ENCODE data around the gene NKAIN4. TPM values are rescaled to one million over a fixed set of nuclear protein-coding genes. Genes with fewer than 3 reads are reported as not detected.

NKAIN4 gene
- total RNA-seq, 1 experiment from 2014 or later, result not detected

GRCh38 chr20:63272105-63273058 lies 18.1 kb upstream of the NKAIN4 start, which contains the start of gene ARFGAP1:
ARFGAP1 (plus strand) TSS chr20:63272813; CDS start chr20:63275581, 2,768 bp downstream.
- Histone ChIP-seq H3K4me3 (ENCODE audit: low read length) (peak within 1 kb of the TSS; percentile 88), H3K9ac (ENCODE audit: low read length) (peak within 1 kb of the TSS; percentile 91), H3K9me2 (replicated peaks; ENCODE audit: low read length) (no peaks in the 10 kb centered on the region), H3K27me3 (ENCODE audit: low read length) (no peaks in the 10 kb centered on the region), H2AFZ (ENCODE audit: low read length) (peak within 1 kb of the TSS; percentile 65), H3F3A (ENCODE audit: low read length, unreplicated experiment) (no peaks in the 10 kb centered on the region), H3K79me2 (ENCODE audit: low read length) (peaks cover 55% of the 10 kb centered on the region), H3K4me1 (ENCODE audit: insufficient read depth, low read length) (peaks cover 13% of the 10 kb centered on the region; the same call in 1 of the 2 replicates), H3K4me2 (ENCODE audit: low read length) (peak within 1 kb of the TSS; percentile 83), H3K36me3 (ENCODE audit: low read depth, low read length) (peaks cover 5% of the 10 kb centered on the region; the same call in 1 of the 2 replicates), H4K20me1 (ENCODE audit: low read length) (peaks cover 27% of the 10 kb centered on the region), H3K27ac (ENCODE audit: low read length) (no peak within 1 kb of the TSS), H3K9me3 (ENCODE audit: low read length) (no peaks in the 10 kb centered on the region)
- ChIA-PET POLR2A (ENCODE audit: unreplicated experiment) (no interaction called here), CTCF (interaction anchor here (0.6 to 1.0 kb wide), 2 partner anchors 18 to 49 kb away, joined by 3 to 4 read pairs; no protein-coding TSS in a partner anchor)
- TF ChIP-seq EZH2phosphoT487 (IDR thresholded peaks at IDR 0.05; ENCODE audit: borderline replicate concordance, low read length) (no peak), EZH2 (IDR thresholded peaks at IDR 0.05; ENCODE audit: low read length, unreplicated experiment) (no peak), CTCF (conservative IDR thresholded peaks at IDR 0.05; ENCODE audit: low read depth, low read length) (no peak)
- no TSS peak for BruUV-seq (replicated peaks)
- DNase-seq (peak; percentile 84), ATAC-seq (peak; percentile 95)
- intact Hi-C loops (cut with micrococcal nuclease), result no loop called here

- ChIA-PET POLR2A (ENCODE audit: unreplicated experiment) (interaction anchor here (0.7 kb wide), 1 partner anchor 12 kb away, joined by 3 read pairs; no protein-coding TSS in a partner anchor), CTCF (no interaction called here)
- H3K9ac ChIP-seq (ENCODE audit: low read length), result no peak overlapping the region
- H3K4me3 ChIP-seq (ENCODE audit: low read length), result no peak overlapping the region
- no peaks in the 10 kb centered on the region; the same call in 1 of the 2 replicates for H3K36me3 ChIP-seq (ENCODE audit: low read depth, low read length)
- no peaks in the 10 kb centered on the region for H3F3A ChIP-seq (ENCODE audit: low read length, unreplicated experiment)
- H3K79me2 ChIP-seq (ENCODE audit: low read length), result peaks cover 39% of the 10 kb centered on the region
- intact Hi-C loops (cut with micrococcal nuclease), result no loop called here
- ATAC-seq (no peak), DNase-seq (no peak)
- no peak overlapping the region for H3K4me2 ChIP-seq (ENCODE audit: low read length)
- no peaks in the 10 kb centered on the region for H3K9me3 ChIP-seq (ENCODE audit: low read length)
- H3K27me3 ChIP-seq (ENCODE audit: low read length), result no peaks in the 10 kb centered on the region
- no TSS peak for BruUV-seq (replicated peaks)
- TF ChIP-seq CTCF (conservative IDR thresholded peaks at IDR 0.05; ENCODE audit: low read depth, low read length) (no peak), EZH2phosphoT487 (IDR thresholded peaks at IDR 0.05; ENCODE audit: borderline replicate concordance, low read length) (no peak), EZH2 (IDR thresholded peaks at IDR 0.05; ENCODE audit: low read length, unreplicated experiment) (no peak)
- H3K9me2 ChIP-seq (replicated peaks; ENCODE audit: low read length), result no peaks in the 10 kb centered on the region
- peaks cover 23% of the 10 kb centered on the region for H4K20me1 ChIP-seq (ENCODE audit: low read length)
- peaks cover 13% of the 10 kb centered on the region; the same call in 1 of the 2 replicates for H3K4me1 ChIP-seq (ENCODE audit: insufficient read depth, low read length)
- H2AFZ ChIP-seq (ENCODE audit: low read length), result no peak overlapping the region
- H3K27ac ChIP-seq (ENCODE audit: low read length), result no peak overlapping the region
These were observed 16.5 kb upstream of the NKAIN4 start for GRCh38 chr20:63270606-63271325.
